Thymus (tissue), 11 donors: Measurements from ENCODE around the gene RADIL. TPM values are rescaled to one million over a fixed set of nuclear protein-coding genes. Genes with fewer than 3 reads are reported as not detected.
A peak's percentile ranks its signal among the peaks of the same experiment; 100 is the strongest.
"Not testable (repeated sequence)": the region's sequence is repeated elsewhere in the genome, so short reads cannot be mapped to it uniquely, and the experiment has no call there.

Experiments used
- DNase-seq, 9 donors: peaks; one replicate each; pipeline ENCODE4 v3.0.0-alpha.2; 2013; ENCODE audit warnings: low spot score in 9 of 9, low read depth in 6 of 9, missing footprints in 1 of 9
- H3K27ac ChIP-seq, 2 donors: one replicate each; pipeline ENCODE4 v1.5.1; 2013; ENCODE audit warnings: control low read depth in 1 of 2, low read depth in 1 of 2, low read length in 1 of 2, mild to moderate bottlenecking in 1 of 2, moderate library complexity in 1 of 2
- H3K27me3 ChIP-seq, 2 donors: one replicate each; pipeline ENCODE4 v1.5.1; 2013; ENCODE audit warnings: low read length in 1 of 2; ENCODE audit not compliant: control insufficient read depth in 2 of 2, insufficient read depth in 1 of 2
- H3K36me3 ChIP-seq, 2 donors: one replicate each; pipeline ENCODE4 v1.5.1; 2013; ENCODE audit warnings: low read length in 1 of 2, mild to moderate bottlenecking in 1 of 2, moderate library complexity in 1 of 2; ENCODE audit not compliant: control insufficient read depth in 2 of 2, insufficient read depth in 2 of 2
- H3K4me1 ChIP-seq, 2 donors: one replicate each; pipeline ENCODE4 v1.5.1; 2013; ENCODE audit warnings: low read length in 2 of 2; ENCODE audit not compliant: control insufficient read depth in 2 of 2, insufficient read depth in 2 of 2
- H3K4me3 ChIP-seq, 2 donors: one replicate each; pipeline ENCODE4 v1.5.1; 2013; ENCODE audit warnings: low read length in 2 of 2, control low read depth in 1 of 2, mild to moderate bottlenecking in 1 of 2
- H3K9me3 ChIP-seq, 2 donors: one replicate each; pipeline ENCODE4 v1.5.1; 2013; ENCODE audit warnings: low read length in 1 of 2, mild to moderate bottlenecking in 1 of 2; ENCODE audit not compliant: control insufficient read depth in 2 of 2, insufficient read depth in 1 of 2
- WGBS: extraction: QIAGEN DNeasy Blood & Tissue Kit; methylation state at CpG from one replicate; pipeline ENCODE4 v1.1.7; 2013; 5-methylcytosine and 5-hydroxymethylcytosine counted together
- polyA plus RNA-seq: library from polyadenylated mRNA; stranded (reverse); fragments of 200-250 nt; gene quantifications from one replicate; pipeline ENCODE4 v1.2.3, GENCODE V29; 2013
- total RNA-seq: library from RNA; stranded (reverse); fragments of 120-200 nt; gene quantifications from one replicate; pipeline ENCODE4 v1.2.4, GENCODE V29; 2013
- donor health status: healthy.

The RADIL gene
- total and polyA plus RNA-seq, 2 donors = 0.19 to 0.91 TPM

DNA sequence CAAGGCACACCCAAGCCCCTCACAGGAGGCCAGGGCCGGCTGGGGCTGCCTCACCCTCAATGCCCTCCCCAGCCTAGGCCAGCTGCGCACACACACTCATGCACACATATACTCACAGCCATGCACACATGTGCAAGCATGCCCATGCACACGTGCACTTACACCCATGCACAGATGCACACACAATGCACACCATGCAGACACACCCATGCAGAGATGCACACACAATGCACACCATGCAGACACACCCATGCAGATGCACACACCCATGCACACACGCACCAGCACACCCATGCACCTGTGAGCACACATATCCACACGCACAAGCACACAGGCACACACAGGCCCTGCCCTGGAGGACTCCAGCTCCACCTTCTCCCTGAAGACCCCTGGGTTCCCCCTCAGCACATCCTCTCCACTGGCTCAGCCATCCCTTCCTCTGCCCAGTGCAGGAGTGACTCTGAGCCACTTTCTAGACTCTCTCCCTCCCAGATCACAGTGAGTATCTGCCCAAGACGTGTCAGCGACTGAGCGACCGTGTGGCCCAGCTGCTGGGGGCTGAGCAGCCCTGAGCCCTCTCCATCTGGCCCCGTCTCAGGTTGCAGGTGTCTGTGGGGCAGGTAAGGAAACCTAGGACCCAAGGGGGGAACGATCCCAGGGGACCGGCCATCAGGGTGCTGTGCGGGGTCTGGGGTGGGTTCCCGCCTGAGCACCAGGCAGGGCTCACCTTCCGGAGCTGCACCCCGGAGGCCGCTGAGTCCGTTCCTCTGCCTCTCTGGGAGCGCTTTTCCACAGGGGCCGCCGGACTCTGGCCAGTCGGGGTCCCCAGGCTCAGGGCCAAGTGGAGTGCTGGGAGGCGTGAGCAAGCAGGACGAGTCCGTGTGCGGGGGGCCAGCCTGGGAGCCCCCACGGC lies 82.3 kb downstream of the RADIL start:
- Histone ChIP-seq H3K27ac (no peak overlapping the region), H3K27me3 (peaks cover 0 to 10% of the 10 kb centered on the region in 2 donors), H3K4me3 (no peak overlapping the region), H3K9me3 (peaks cover 0 to 2% of the 10 kb centered on the region in 2 donors), H3K36me3 (no peaks in the 10 kb centered on the region), H3K4me1 (no peaks in the 10 kb centered on the region)
- no peak for DNase-seq
- WGBS = 93% methylated on average over 27 of the region's 27 CpGs

GRCh38 chr7:4800487-4800886 lies 83.0 kb downstream of the RADIL start:
- 94% methylated on average over 10 of the region's 10 CpGs for WGBS
- no peaks in the 10 kb centered on the region for H3K4me1 ChIP-seq
- no peaks in the 10 kb centered on the region for H3K36me3 ChIP-seq
- H3K27ac ChIP-seq = no peak overlapping the region
- peaks cover 0 to 3% of the 10 kb centered on the region in 2 donors for H3K27me3 ChIP-seq
- peaks cover 0 to 2% of the 10 kb centered on the region in 2 donors for H3K9me3 ChIP-seq
- no peak for DNase-seq
- H3K4me3 ChIP-seq = no peak overlapping the region

DNA sequence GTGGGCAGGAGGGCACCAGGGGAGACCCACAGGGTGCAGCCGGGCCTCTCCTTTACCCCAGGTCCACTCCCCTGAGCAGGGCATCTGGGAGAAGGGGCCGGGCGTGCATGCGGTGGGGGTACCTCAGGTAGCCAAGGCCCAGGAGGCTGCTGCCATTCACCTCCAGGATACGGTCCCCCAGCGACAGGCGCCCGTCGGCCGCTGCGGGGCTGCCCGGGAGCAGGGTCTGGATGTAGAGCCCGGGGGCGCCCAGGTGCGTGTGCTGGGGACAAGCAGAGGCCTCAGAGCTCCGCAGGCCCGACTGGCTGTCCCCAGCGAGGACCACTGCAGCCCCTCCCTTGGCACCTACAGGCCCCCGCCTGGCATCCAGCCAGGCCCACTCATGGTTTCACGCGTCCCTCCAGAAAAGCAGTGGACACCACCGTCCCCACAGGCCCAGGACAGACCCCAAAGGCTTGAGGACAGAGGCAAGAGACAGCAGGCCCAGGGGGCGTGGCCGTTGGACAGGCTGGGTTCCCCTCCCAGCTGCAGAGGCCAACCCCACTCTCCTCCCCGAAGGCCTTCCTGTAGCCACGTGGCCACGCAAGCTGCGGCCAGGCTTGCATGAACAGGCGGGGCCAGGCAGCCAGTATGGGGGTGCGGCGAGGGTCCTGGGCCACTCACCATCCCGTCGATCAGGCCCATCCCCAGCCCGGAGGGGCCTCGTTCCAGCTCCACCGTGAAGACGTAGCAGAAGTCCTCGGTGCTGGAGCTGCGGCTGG lies 83.8 kb downstream of the RADIL start:
- H3K36me3 ChIP-seq = no peaks in the 10 kb centered on the region
- peaks cover 0 to 2% of the 10 kb centered on the region in 2 donors for H3K27me3 ChIP-seq
- DNase-seq = no peak
- H3K4me1 ChIP-seq = no peaks in the 10 kb centered on the region
- H3K27ac ChIP-seq = no peak overlapping the region
- H3K9me3 ChIP-seq = peaks cover 0 to 2% of the 10 kb centered on the region in 2 donors
- H3K4me3 ChIP-seq = no peak overlapping the region
- WGBS = 87% methylated on average over 39 of the region's 39 CpGs

GRCh38 chr7:4798706-4799235 lies 84.7 kb downstream of the RADIL start:
- H3K27me3 ChIP-seq = peaks cover 0 to 2% of the 10 kb centered on the region in 2 donors
- no peak overlapping the region for H3K27ac ChIP-seq
- no peaks in the 10 kb centered on the region for H3K36me3 ChIP-seq
- peaks cover 0 to 2% of the 10 kb centered on the region in 2 donors for H3K9me3 ChIP-seq
- H3K4me3 ChIP-seq = no peak overlapping the region
- no peak for DNase-seq
- H3K4me1 ChIP-seq = no peaks in the 10 kb centered on the region
- WGBS = 93% methylated on average over 15 of the region's 15 CpGs

DNA sequence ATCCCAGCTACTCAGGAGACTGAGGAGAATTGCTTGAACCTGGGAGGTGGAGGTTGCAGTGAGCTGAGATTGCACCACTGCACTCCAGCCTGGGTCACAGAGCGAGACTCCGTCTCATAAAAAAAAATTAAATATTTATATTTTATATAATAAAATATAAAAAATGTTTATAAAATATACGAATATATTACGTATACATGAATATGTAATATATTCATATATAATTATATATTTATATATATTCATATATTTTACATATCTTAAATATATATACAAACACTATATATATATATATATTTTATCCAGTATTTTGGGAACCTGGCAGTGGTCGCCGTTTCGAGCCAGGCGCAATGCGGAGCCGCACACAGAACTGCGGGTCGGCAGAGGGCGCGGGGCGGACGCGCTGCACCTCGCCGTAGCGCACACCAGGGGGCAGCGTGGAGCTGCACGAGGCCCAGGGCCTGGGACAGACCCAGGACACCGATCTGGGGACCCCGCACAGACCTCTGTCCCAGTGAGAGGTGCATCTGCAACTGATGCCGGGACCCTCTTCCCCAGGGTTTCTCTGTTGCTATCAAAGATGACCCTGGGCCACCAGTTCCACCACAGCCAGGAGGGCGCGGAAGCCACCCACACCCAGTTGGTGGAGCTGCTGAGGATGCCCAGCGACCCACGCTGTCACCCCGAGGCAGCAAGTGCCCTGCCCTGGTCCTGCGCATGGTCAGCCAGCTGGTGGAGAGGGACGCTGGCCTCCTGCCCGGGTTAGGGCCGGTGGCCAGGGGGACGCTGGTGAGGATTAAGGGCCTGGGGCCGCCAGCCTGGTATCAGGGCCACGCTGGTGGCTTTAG lies 85.4 kb downstream of the RADIL start:
- Histone ChIP-seq H3K36me3 (no peaks in the 10 kb centered on the region), H3K27me3 (peaks cover 0 to 2% of the 10 kb centered on the region in 2 donors), H3K4me3 (no peak overlapping the region), H3K9me3 (peaks cover 0 to 2% of the 10 kb centered on the region in 2 donors), H3K27ac (no peak overlapping the region), H3K4me1 (no peaks in the 10 kb centered on the region)
- peak in 3 of 9 donors; percentile 38 to 58 (median 50) for DNase-seq
- WGBS = 41% methylated on average over 37 of the region's 37 CpGs

DNA sequence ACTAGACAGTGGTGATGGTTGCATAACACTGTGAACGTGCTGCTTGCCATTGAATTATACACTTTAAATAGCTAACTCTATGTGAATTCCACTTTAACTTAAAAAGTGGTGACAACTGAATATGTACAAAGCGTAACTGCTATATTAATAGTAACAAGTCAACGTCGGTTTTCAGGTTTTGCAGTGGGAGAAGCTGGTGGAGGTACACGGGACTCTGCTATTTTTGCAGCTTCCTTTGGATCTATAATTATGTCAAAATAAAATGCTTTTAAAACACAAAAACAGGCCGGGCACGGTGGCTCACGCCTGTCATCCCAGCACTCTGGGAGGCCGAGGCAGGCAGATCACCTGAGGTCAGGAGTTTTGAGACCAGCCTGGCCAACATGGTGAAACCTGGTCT lies 87.1 kb downstream of the RADIL start:
- Histone ChIP-seq H3K27me3 (peaks cover 0 to 2% of the 10 kb centered on the region in 2 donors), H3K27ac (no peak overlapping the region), H3K9me3 (peaks cover 0 to 2% of the 10 kb centered on the region in 2 donors), H3K4me1 (peaks cover 6 to 11% of the 10 kb centered on the region in 2 donors), H3K36me3 (peaks cover 4 to 11% of the 10 kb centered on the region in 2 donors), H3K4me3 (no peak overlapping the region)
- 94% methylated on average over 9 of the region's 9 CpGs for WGBS
- DNase-seq = no peak

- peaks cover 0 to 2% of the 10 kb centered on the region in 2 donors for H3K27me3 ChIP-seq
- H3K4me3 ChIP-seq = no peak overlapping the region
- no peak for DNase-seq
- peaks cover 0 to 2% of the 10 kb centered on the region in 2 donors for H3K9me3 ChIP-seq
- H3K36me3 ChIP-seq = peaks cover 13 to 27% of the 10 kb centered on the region in 2 donors
- H3K4me1 ChIP-seq = peaks cover 6 to 11% of the 10 kb centered on the region in 2 donors
- WGBS = 89% methylated on average over 24 of the region's 24 CpGs
- H3K27ac ChIP-seq = no peak overlapping the region
Measured at GRCh38 chr7:4794591-4795350, 88.7 kb downstream of the RADIL start.

GRCh38 chr7:4794171-4794570 lies 89.3 kb downstream of the RADIL start:
- H3K9me3 ChIP-seq, DNase-seq, H3K27me3 ChIP-seq, H3K4me3 ChIP-seq, H3K27ac ChIP-seq: not testable (repeated sequence)
- 76% methylated on average over 14 of the region's 14 CpGs for WGBS
- Histone ChIP-seq H3K36me3 (peaks cover 13 to 33% of the 10 kb centered on the region in 2 donors), H3K4me1 (peaks cover 6 to 11% of the 10 kb centered on the region in 2 donors)
